ENCODE data around the gene NFIX. TPM values are rescaled to one million over a fixed set of nuclear protein-coding genes. Genes with fewer than 3 reads are reported as not detected.
A peak's percentile ranks its signal among the peaks of the same experiment; 100 is the strongest.

The NFIX gene
- total RNA-seq, 3 donors from 2014 or later (not counting 1 experiment from before 2014, with no cell fraction given) = 0.61 to 2.1 (median 1.3) TPM

DNA sequence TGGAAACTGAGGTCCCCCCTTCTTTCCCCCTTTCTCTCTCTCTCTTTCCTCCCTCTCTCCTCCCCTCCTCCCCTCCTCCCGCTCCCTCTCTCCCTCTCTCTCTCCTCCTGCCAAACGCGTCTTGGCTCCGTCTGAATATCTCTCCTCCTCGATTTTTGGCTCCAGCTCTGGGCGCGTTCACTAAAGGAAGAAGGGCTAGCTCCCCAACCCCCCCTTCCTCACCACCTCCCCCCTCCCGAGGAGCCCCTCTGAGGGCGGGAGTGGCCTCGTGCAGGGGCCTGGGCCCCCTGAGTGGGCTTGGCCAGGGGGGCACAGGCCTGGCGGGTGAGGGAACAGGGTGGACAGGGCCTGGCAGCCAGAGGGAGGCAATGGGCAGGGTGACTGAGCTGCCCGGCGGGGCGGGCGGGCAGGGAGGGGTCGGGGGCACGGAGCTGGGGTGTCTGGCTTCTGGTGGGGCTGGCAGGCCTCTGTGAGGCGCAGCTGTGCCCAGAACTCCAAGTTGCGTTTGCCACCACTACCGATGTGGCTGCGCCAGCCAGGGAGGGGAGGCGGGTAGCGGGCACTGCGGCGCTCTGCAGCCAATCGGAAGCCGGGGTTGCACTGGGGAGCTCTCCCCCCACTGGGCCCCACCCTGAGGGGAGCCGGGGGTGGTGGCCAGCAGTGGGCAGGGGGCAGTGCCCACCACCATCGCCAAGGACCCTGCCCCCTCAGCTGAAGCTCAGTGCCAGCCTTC is 7.1 kb downstream of the NFIX start:
- Histone ChIP-seq H3K27me3 (ENCODE audit: control insufficient read depth, insufficient read depth, low read length) (peaks cover 2% of the 10 kb centered on the region), H3K27ac (ENCODE audit: low read length) (no peak overlapping the region), H3K4me1 (ENCODE audit: control insufficient read depth, insufficient read depth, low read length) (no peaks in the 10 kb centered on the region), H3K9me3 (ENCODE audit: control insufficient read depth, insufficient read depth, low read length) (no peaks in the 10 kb centered on the region), H3K4me3 (ENCODE audit: low read length) (no peak overlapping the region), H3K36me3 (ENCODE audit: control insufficient read depth, insufficient read depth, low read length) (no peaks in the 10 kb centered on the region)
- DNase-seq (no peak), ATAC-seq (no peak)
- WGBS (ENCODE audit: insufficient coverage) = 92% methylated on average over 28 of the region's 29 CpGs
- TF ChIP-seq, protein P1, sequence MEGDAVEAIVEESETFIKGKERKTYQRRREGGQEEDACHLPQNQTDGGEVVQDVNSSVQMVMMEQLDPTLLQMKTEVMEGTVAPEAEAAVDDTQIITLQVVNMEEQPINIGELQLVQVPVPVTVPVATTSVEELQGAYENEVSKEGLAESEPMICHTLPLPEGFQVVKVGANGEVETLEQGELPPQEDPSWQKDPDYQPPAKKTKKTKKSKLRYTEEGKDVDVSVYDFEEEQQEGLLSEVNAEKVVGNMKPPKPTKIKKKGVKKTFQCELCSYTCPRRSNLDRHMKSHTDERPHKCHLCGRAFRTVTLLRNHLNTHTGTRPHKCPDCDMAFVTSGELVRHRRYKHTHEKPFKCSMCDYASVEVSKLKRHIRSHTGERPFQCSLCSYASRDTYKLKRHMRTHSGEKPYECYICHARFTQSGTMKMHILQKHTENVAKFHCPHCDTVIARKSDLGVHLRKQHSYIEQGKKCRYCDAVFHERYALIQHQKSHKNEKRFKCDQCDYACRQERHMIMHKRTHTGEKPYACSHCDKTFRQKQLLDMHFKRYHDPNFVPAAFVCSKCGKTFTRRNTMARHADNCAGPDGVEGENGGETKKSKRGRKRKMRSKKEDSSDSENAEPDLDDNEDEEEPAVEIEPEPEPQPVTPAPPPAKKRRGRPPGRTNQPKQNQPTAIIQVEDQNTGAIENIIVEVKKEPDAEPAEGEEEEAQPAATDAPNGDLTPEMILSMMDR (IDR thresholded peaks at IDR 0.05) = no peak
- H3K9me3 Mint-ChIP-seq = no peaks in the 10 kb centered on the region
- H3K36me3 Mint-ChIP-seq = no peaks in the 10 kb centered on the region
- H3K27me3 Mint-ChIP-seq (ENCODE audit: low read depth in 2 of 2) = peaks cover 15 to 30% of the 10 kb centered on the region in 2 donors
- H3K4me1 Mint-ChIP-seq = no peaks in the 10 kb centered on the region
- no peak overlapping the region for H3K27ac Mint-ChIP-seq
- H3K4me3 Mint-ChIP-seq = no peak overlapping the region
- intact Hi-C loops (cut with micrococcal nuclease) = no loop called here

DNA sequence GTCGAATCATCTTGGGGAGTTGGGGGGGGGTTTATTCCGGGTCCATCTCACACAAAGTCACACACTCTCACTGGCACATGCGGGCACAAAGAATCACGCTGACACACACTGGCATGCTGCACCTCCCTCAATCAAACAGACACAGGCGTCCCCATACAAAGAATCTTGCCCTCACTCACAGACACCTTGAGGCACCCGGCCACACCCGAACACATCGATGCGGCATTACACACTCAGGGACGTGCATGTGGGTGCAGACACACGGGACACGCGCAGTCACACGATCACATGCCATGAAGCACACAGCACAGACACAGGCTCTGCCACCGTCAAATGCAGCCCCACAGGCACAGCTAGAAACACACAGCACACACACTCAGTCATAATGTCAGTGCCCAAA is 7.8 kb downstream of the NFIX start:
- TF ChIP-seq, protein P1 (IDR thresholded peaks at IDR 0.05) = no peak
- Histone ChIP-seq H3K9me3 (ENCODE audit: control insufficient read depth, insufficient read depth, low read length) (no peaks in the 10 kb centered on the region), H3K27ac (ENCODE audit: low read length) (no peak overlapping the region), H3K4me3 (ENCODE audit: low read length) (no peak overlapping the region), H3K4me1 (ENCODE audit: control insufficient read depth, insufficient read depth, low read length) (no peaks in the 10 kb centered on the region), H3K36me3 (ENCODE audit: control insufficient read depth, insufficient read depth, low read length) (no peaks in the 10 kb centered on the region), H3K27me3 (ENCODE audit: control insufficient read depth, insufficient read depth, low read length) (peaks cover 2% of the 10 kb centered on the region)
- Mint-ChIP-seq H3K9me3 (no peaks in the 10 kb centered on the region), H3K4me1 (no peaks in the 10 kb centered on the region), H3K27ac (no peak overlapping the region), H3K27me3 (ENCODE audit: low read depth in 2 of 2) (peaks cover 9 to 24% of the 10 kb centered on the region in 2 donors), H3K4me3 (no peak overlapping the region), H3K36me3 (no peaks in the 10 kb centered on the region)
- 93% methylated on average over 13 of the region's 15 CpGs for WGBS (ENCODE audit: insufficient coverage)
- DNase-seq = no peak
- intact Hi-C loops (cut with micrococcal nuclease) = no loop called here
- ATAC-seq = no peak

DNA sequence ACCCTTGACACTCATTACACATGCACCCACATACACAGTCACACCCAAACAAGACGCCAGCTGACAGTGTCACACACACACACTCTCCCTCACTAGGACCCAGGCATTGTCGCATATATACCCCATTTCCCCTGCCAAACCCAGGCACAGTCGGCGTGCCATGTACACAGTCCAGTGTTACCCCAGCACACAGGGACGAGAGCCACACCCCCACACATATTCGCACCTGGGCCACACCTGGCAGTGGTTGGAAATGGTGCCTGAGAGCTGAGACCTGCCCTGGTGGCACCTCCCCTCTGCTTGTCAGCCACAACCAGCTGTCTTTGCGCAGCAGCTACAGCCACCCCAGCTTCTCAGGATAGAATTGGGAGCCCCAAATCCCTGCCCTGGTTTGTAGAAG is 9.0 kb downstream of the NFIX start:
- no peaks in the 10 kb centered on the region for H3K9me3 Mint-ChIP-seq
- 72% methylated on average over 7 of the region's 7 CpGs for WGBS (ENCODE audit: insufficient coverage)
- Histone ChIP-seq H3K4me3 (ENCODE audit: low read length) (no peak overlapping the region), H3K27ac (ENCODE audit: low read length) (no peak overlapping the region), H3K4me1 (ENCODE audit: control insufficient read depth, insufficient read depth, low read length) (no peaks in the 10 kb centered on the region), H3K9me3 (ENCODE audit: control insufficient read depth, insufficient read depth, low read length) (no peaks in the 10 kb centered on the region), H3K36me3 (ENCODE audit: control insufficient read depth, insufficient read depth, low read length) (no peaks in the 10 kb centered on the region), H3K27me3 (ENCODE audit: control insufficient read depth, insufficient read depth, low read length) (peaks cover 7% of the 10 kb centered on the region)
- no peaks in the 10 kb centered on the region for H3K4me1 Mint-ChIP-seq
- no peak for DNase-seq
- no peak overlapping the region for H3K4me3 Mint-ChIP-seq
- no peaks in the 10 kb centered on the region for H3K36me3 Mint-ChIP-seq
- no peak overlapping the region for H3K27ac Mint-ChIP-seq
- intact Hi-C loops (cut with micrococcal nuclease) = no loop called here
- H3K27me3 Mint-ChIP-seq (ENCODE audit: low read depth in 2 of 2) = peaks cover 21 to 25% of the 10 kb centered on the region in 2 donors
- ATAC-seq = peak in 1 of 3 donors; percentile 14
- TF ChIP-seq, protein P1 (IDR thresholded peaks at IDR 0.05) = no peak

DNA sequence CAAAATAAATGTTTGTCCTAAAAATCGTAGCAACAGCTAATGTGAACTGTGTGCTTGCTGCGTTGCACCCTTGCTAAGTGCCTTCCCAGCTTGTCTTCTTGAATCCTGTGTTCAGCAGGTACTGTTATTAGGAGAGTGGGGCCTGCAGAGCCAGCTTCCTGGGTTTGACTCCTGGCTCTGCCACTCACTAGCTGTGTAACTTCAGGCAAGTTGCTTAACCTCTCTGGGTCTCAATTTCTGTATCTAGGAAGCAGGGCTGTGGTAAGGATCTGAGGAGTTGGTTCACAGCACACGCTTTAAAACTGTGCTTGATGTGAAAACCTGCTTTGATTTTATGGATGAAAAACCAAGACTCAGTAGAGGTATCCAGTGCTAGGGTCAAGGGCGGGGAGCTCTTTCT is 10.0 kb downstream of the NFIX start:
- Mint-ChIP-seq H3K27ac (no peak overlapping the region), H3K36me3 (no peaks in the 10 kb centered on the region), H3K27me3 (ENCODE audit: low read depth in 2 of 2) (peaks cover 12 to 27% of the 10 kb centered on the region in 2 donors), H3K4me3 (no peak overlapping the region), H3K9me3 (no peaks in the 10 kb centered on the region), H3K4me1 (no peaks in the 10 kb centered on the region)
- ATAC-seq = no peak
- DNase-seq = no peak
- Histone ChIP-seq H3K4me1 (ENCODE audit: control insufficient read depth, insufficient read depth, low read length) (no peaks in the 10 kb centered on the region), H3K27me3 (ENCODE audit: control insufficient read depth, insufficient read depth, low read length) (peaks cover 17% of the 10 kb centered on the region), H3K27ac (ENCODE audit: low read length) (no peak overlapping the region), H3K9me3 (ENCODE audit: control insufficient read depth, insufficient read depth, low read length) (no peaks in the 10 kb centered on the region), H3K36me3 (ENCODE audit: control insufficient read depth, insufficient read depth, low read length) (no peaks in the 10 kb centered on the region), H3K4me3 (ENCODE audit: low read length) (no peak overlapping the region)
- intact Hi-C loops (cut with micrococcal nuclease) = no loop called here
- TF ChIP-seq, protein P1 (IDR thresholded peaks at IDR 0.05) = no peak
- 86% methylated on average over 4 of the region's 4 CpGs for WGBS (ENCODE audit: insufficient coverage)

Data from natural killer cell (primary cell).